Measurements from ENCODE around the gene TENT4A. TPM values are rescaled to one million over a fixed set of nuclear protein-coding genes. Genes with fewer than 3 reads are reported as not detected.

TENT4A gene
- total and polyA plus RNA-seq, 11 donors, result 4.3 to 20.3 (median 11.2) TPM

DNA sequence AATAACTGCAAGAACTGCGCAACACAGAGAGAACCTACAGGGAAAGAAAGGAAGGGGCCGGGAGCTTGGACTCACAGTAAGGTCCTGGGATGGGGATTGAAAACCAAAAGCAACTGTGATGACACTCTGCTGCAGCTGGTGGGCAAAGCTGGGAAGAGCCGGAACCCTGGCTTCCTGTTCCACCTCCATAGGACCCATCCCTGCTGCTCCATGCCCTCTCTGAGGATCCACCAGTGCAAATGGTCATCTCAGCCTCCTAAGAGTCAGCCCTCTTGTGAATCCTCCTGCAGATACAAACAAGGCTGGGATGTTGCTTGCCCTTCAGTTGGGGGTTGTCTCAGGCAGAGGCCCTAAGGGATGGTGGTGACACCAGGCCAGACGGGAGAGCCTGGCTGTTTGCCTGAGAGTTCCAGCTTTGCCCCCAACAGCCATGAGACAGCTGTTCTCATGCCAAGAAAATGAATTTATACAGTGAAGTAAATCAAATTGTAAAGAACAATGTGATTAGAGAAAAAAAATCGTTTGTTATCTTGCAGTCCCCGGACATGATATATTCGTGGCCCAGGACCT, 90.8 kb downstream of the TENT4A start:
- Histone ChIP-seq H3K9me3 (peaks cover 0 to 21% (median 6%) of the 10 kb centered on the region in 12 donors), H3K27ac (no peak overlapping the region), H3K4me3 (no peak overlapping the region), H3K4me1 (peaks cover 0 to 5% (median 0%) of the 10 kb centered on the region in 12 donors), H3K36me3 (no peaks in the 10 kb centered on the region), H3K27me3 (peaks cover 0 to 4% (median 0%) of the 10 kb centered on the region in 9 donors)
- intact Hi-C loops (cut with DNase I), result no loop called here
- TF ChIP-seq POLR2A (IDR thresholded peaks at IDR 0.05), result no peak
- TF ChIP-seq, protein P1, sequence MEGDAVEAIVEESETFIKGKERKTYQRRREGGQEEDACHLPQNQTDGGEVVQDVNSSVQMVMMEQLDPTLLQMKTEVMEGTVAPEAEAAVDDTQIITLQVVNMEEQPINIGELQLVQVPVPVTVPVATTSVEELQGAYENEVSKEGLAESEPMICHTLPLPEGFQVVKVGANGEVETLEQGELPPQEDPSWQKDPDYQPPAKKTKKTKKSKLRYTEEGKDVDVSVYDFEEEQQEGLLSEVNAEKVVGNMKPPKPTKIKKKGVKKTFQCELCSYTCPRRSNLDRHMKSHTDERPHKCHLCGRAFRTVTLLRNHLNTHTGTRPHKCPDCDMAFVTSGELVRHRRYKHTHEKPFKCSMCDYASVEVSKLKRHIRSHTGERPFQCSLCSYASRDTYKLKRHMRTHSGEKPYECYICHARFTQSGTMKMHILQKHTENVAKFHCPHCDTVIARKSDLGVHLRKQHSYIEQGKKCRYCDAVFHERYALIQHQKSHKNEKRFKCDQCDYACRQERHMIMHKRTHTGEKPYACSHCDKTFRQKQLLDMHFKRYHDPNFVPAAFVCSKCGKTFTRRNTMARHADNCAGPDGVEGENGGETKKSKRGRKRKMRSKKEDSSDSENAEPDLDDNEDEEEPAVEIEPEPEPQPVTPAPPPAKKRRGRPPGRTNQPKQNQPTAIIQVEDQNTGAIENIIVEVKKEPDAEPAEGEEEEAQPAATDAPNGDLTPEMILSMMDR (IDR thresholded peaks at IDR 0.05), result no peak
- DNase-seq (no peak), ATAC-seq (no peak)
- 57 to 72% (median 65%) methylated on average over 7 of the region's 7 CpGs for WGBS, 4 donors

GRCh38 chr5:6804766-6805501, 91.7 kb downstream of the TENT4A start:
- Histone ChIP-seq H3K36me3 (no peaks in the 10 kb centered on the region), H3K4me1 (peaks cover 0 to 5% (median 0%) of the 10 kb centered on the region in 12 donors), H3K9me3 (peaks cover 0 to 21% (median 6%) of the 10 kb centered on the region in 12 donors), H3K27me3 (peaks cover 0 to 4% (median 0%) of the 10 kb centered on the region in 9 donors), H3K4me3 (no peak overlapping the region), H3K27ac (no peak overlapping the region)
- DNase-seq, result no peak
- WGBS, 4 donors, result 47 to 55% (median 54%) methylated on average over 5 of the region's 5 CpGs
- no peak for TF ChIP-seq POLR2A (IDR thresholded peaks at IDR 0.05)
- TF ChIP-seq, protein P1 (IDR thresholded peaks at IDR 0.05), result no peak
- intact Hi-C loops (cut with DNase I), result no loop called here
- no peak for ATAC-seq

GRCh38 chr5:6805841-6806240, 92.6 kb downstream of the TENT4A start:
- H3K9me3 ChIP-seq, result peaks cover 0 to 21% (median 6%) of the 10 kb centered on the region in 12 donors
- DNase-seq, result no peak
- ATAC-seq, result no peak
- H3K27ac ChIP-seq, result no peak overlapping the region
- intact Hi-C loops (cut with DNase I), result no loop called here
- peaks cover 0 to 5% (median 0%) of the 10 kb centered on the region in 12 donors for H3K4me1 ChIP-seq
- H3K36me3 ChIP-seq, result no peaks in the 10 kb centered on the region
- H3K4me3 ChIP-seq, result no peak overlapping the region
- H3K27me3 ChIP-seq, result peaks cover 0 to 4% (median 0%) of the 10 kb centered on the region in 9 donors
- no peak for TF ChIP-seq POLR2A (IDR thresholded peaks at IDR 0.05)
- TF ChIP-seq, protein P1 (IDR thresholded peaks at IDR 0.05), result no peak
- 88 to 93% (median 90%) methylated on average over 2 of the region's 2 CpGs for whole genome bisulfite sequencing, 4 donors

Other genes with a start within 250 kb of the TENT4A start
- 10 to 100 TPM; 25.1 to 42.6 (median 34.0) TPM for gene NSUN2, start 80.4 kb upstream of the TENT4A start, total RNA-seq
- gene NSUN2, start 80.4 kb upstream of the TENT4A start, polyA plus RNA-seq, result 10 to 100 TPM; 21.9 to 42.7 TPM
- gene SRD5A1, start 80.0 kb upstream of the TENT4A start, total RNA-seq, result 1 to 10 TPM; 2.3 to 6.7 (median 4.0) TPM
- 1 to 10 TPM in 1 of 2 donors, under 1 TPM in 1; 0.80 to 3.1 TPM for gene SRD5A1, start 80.0 kb upstream of the TENT4A start, polyA plus RNA-seq